DMS53 treated with DMSO at 0.1 percent for 48 hours (cell line): ENCODE data around the gene SPATS2.
"Not testable (repeated sequence)": the region's sequence is repeated elsewhere in the genome, so short reads cannot be mapped to it uniquely, and the experiment has no call there.

Experiments
- DNase-seq: peaks from one replicate; lab custom pipeline; 2025; ENCODE audit not compliant: unreplicated experiment; lab: John Stamatoyannopoulos, UW

The SPATS2 gene

GRCh38 chr12:49367381-49368239, at the start of gene SPATS2:
SPATS2 (plus strand) TSS chr12:49367462; CDS start chr12:49461013, 93,551 bp downstream.
- DNase-seq = no peak

- not testable (repeated sequence) for DNase-seq
These were observed 46.7 kb upstream of the SPATS2 start for GRCh38 chr12:49320411-49321103.

GRCh38 chr12:49322367-49322707, 44.9 kb upstream of the SPATS2 start:
- no peak for DNase-seq

GRCh38 chr12:49322708-49323523, 44.3 kb upstream of the SPATS2 start, which contains the start of gene TROAP:
TROAP (plus strand) TSS chr12:49323255; CDS start chr12:49323609, 354 bp downstream.
- DNase-seq = peak; percentile 98

GRCh38 chr12:49323524-49324097, 43.7 kb upstream of the SPATS2 start:
- no peak for DNase-seq

- no peak for DNase-seq
These were observed 41.7 kb upstream of the SPATS2 start for GRCh38 chr12:49325606-49326005.

- DNase-seq = no peak
These were observed 39.9 kb upstream of the SPATS2 start for GRCh38 chr12:49327368-49327767.

GRCh38 chr12:49327887-49328286, 39.4 kb upstream of the SPATS2 start:
- no peak for DNase-seq

- DNase-seq = no peak
These were observed 38.4 kb upstream of the SPATS2 start for GRCh38 chr12:49328816-49329215.

GRCh38 chr12:49330032-49330619, 37.1 kb upstream of the SPATS2 start:
- DNase-seq = no peak

GRCh38 chr12:49330631-49331379, 36.5 kb upstream of the SPATS2 start:
- DNase-seq = no peak

GRCh38 chr12:49331380-49332222, 35.7 kb upstream of the SPATS2 start:
- DNase-seq = peak; percentile 66

- no peak for DNase-seq
These were observed 34.8 kb upstream of the SPATS2 start for GRCh38 chr12:49332441-49332861.

GRCh38 chr12:49332891-49333371, 34.3 kb upstream of the SPATS2 start:
- DNase-seq = no peak

GRCh38 chr12:49333778-49334177, 33.5 kb upstream of the SPATS2 start:
- DNase-seq = not testable (repeated sequence)

- DNase-seq = no peak
These were observed 33.0 kb upstream of the SPATS2 start for GRCh38 chr12:49334226-49334625.

- no peak for DNase-seq
These were observed 32.6 kb upstream of the SPATS2 start for GRCh38 chr12:49334681-49335080.

GRCh38 chr12:49335118-49335954, 31.9 kb upstream of the SPATS2 start:
- no peak for DNase-seq
